Activated CD8-positive, alpha-beta T cell treated with anti-CD3 and anti-CD28 coated beads for 36 hours (primary cell): ENCODE measurements around the gene UBE2D2. TPM values are rescaled to one million over a fixed set of nuclear protein-coding genes. Genes with fewer than 3 reads are reported as not detected.

Experiments
- ATAC-seq: fragments of 200-7000 bp; cut with Tn5 transposase; one replicate; pipeline ENCODE4 v1.10.0; 2021; ENCODE audit warnings: mild to moderate bottlenecking, moderate library complexity
- CTCF ChIA-PET: fragments of 350-600 bp; sonication (Branson Sonifier 250); formaldehyde crosslinking; loops from one replicate; lab custom pipeline; 2021; ENCODE audit warnings: antibody characterized with exemption; lab: Charles Lee
- POLR2A ChIA-PET: fragments of 350-600 bp; sonication (Branson Sonifier 250); formaldehyde crosslinking; loops from one replicate; lab custom pipeline; 2021; ENCODE audit warnings: antibody characterized with exemption; lab: Charles Lee
- DNase-seq: peaks from one replicate; pipeline ENCODE4 v3.0.0-alpha.2; 2020
- H3K27ac Mint-ChIP-seq: one replicate; pipeline ENCODE4 v1.8.0; 2021; ENCODE audit warnings: mild to moderate bottlenecking, mixed read lengths
- H3K27me3 Mint-ChIP-seq: one replicate; pipeline ENCODE4 v1.8.0; 2021; ENCODE audit warnings: mixed read lengths
- H3K36me3 Mint-ChIP-seq: one replicate; pipeline ENCODE4 v1.8.0; 2021; ENCODE audit warnings: low read depth, mixed read lengths
- H3K4me1 Mint-ChIP-seq: one replicate; pipeline ENCODE4 v1.8.0; 2021; ENCODE audit warnings: low read depth, mixed read lengths
- H3K4me3 Mint-ChIP-seq: one replicate; pipeline ENCODE4 v1.8.0; 2021; ENCODE audit warnings: mild to moderate bottlenecking, moderate library complexity, mixed read lengths
- H3K9me3 Mint-ChIP-seq: one replicate; pipeline ENCODE4 v1.8.0; 2021; ENCODE audit warnings: mixed read lengths
- intact Hi-C: fragments of 100-400 bp; cut with micrococcal nuclease; formaldehyde crosslinking; loops from one replicate; pipeline ENCODE4 v1.10.0; 2022
- total RNA-seq, 2 experiments: library from RNA; stranded (reverse); gene quantifications; one replicate each; pipeline ENCODE4 v1.2.3, GENCODE V29; 2021
- TF ChIP-seq, protein P1 (sequence below): fragments of 200-600 bp; IDR thresholded peaks from one replicate; pipeline ENCODE4 v1.8.0; 2022; ENCODE audit warnings: antibody characterized with exemption, mild to moderate bottlenecking

Gene UBE2D2
- total RNA-seq, 2 experiments from 2014 or later: 239 to 253 TPM

DNA sequence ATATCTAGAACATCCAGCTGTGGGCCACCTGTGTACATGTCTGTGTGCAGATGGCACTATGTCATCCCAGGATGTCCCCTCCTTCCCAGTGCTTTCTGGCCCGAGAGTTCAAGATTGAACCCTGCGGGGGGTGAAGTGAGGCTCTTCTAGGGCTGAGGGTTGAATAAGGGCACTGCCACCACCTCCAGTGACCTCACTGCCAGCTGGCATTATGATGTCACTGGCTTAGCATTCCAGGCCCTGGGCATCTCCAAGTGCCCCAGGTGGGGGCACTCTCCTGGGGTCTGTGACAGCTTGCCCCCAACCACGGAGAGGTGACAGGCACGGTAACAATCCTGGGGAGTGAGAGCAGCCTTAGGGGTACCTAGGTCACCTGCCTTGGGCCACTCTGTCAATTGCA is 114.1 kb downstream of the UBE2D2 start:
- intact Hi-C loops: no loop called here
- Mint-ChIP-seq H3K4me1 (peaks cover 15% of the 10 kb centered on the region), H3K36me3 (no peaks in the 10 kb centered on the region), H3K4me3 (no peak overlapping the region), H3K27ac (no peak overlapping the region), H3K9me3 (no peaks in the 10 kb centered on the region), H3K27me3 (no peaks in the 10 kb centered on the region)
- ChIA-PET CTCF (interaction anchor here (0.7 to 1.6 kb wide), 5 partner anchors 10 to 100 kb away, joined by 3 to 5 read pairs (median 4); partner anchors contain the start of gene CXXC5), POLR2A (interaction anchor here (1.1 kb wide), 1 partner anchor 10 kb away, joined by 3 read pairs; no protein-coding TSS in a partner anchor)
- no peak for ATAC-seq
- TF ChIP-seq, protein P1, sequence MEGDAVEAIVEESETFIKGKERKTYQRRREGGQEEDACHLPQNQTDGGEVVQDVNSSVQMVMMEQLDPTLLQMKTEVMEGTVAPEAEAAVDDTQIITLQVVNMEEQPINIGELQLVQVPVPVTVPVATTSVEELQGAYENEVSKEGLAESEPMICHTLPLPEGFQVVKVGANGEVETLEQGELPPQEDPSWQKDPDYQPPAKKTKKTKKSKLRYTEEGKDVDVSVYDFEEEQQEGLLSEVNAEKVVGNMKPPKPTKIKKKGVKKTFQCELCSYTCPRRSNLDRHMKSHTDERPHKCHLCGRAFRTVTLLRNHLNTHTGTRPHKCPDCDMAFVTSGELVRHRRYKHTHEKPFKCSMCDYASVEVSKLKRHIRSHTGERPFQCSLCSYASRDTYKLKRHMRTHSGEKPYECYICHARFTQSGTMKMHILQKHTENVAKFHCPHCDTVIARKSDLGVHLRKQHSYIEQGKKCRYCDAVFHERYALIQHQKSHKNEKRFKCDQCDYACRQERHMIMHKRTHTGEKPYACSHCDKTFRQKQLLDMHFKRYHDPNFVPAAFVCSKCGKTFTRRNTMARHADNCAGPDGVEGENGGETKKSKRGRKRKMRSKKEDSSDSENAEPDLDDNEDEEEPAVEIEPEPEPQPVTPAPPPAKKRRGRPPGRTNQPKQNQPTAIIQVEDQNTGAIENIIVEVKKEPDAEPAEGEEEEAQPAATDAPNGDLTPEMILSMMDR: no peak
- DNase-seq: no peak

DNA sequence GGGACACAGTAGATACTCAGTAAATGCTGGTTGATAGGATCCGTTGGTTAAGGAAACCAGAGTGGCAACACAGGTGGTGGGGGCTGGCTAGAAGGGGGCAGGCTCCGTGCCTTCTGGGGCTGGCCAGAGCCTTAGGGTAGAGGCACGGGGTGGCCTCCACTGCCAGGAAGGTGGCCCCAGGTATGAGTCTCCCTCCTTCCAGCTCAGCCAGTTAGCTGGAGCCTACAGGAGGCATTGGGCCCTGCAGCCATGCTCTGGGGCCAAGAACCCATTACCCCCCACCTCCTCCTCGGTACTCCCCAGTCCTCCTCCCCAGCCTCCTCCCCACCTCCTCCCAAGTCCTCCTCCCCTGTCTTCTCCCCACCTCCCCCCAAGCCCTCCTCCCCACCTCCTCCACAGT is 114.7 kb downstream of the UBE2D2 start:
- intact Hi-C loops: no loop called here
- CTCF ChIA-PET: interaction anchor here (0.7 to 1.6 kb wide), 5 partner anchors 10 to 99 kb away, joined by 3 to 5 read pairs (median 4); partner anchors contain the start of gene CXXC5
- TF ChIP-seq, protein P1: no peak
- Mint-ChIP-seq H3K36me3 (no peaks in the 10 kb centered on the region), H3K9me3 (no peaks in the 10 kb centered on the region), H3K27ac (no peak overlapping the region), H3K27me3 (no peaks in the 10 kb centered on the region), H3K4me1 (peaks cover 9% of the 10 kb centered on the region), H3K4me3 (no peak overlapping the region)
- peak; percentile 28 for ATAC-seq
- DNase-seq: no peak
- POLR2A ChIA-PET: interaction anchor here (1.1 kb wide), 1 partner anchor 9 kb away, joined by 3 read pairs; no protein-coding TSS in a partner anchor

- ChIA-PET CTCF (interaction anchor here (1.3 kb wide), 1 partner anchor 14 kb away, joined by 3 read pairs; no protein-coding TSS in a partner anchor), POLR2A (no interaction called here)
- ATAC-seq: no peak
- no peak for DNase-seq
- Mint-ChIP-seq H3K4me3 (no peak overlapping the region), H3K27ac (no peak overlapping the region), H3K36me3 (no peaks in the 10 kb centered on the region), H3K27me3 (no peaks in the 10 kb centered on the region), H3K9me3 (no peaks in the 10 kb centered on the region), H3K4me1 (peaks cover 4% of the 10 kb centered on the region)
- TF ChIP-seq, protein P1: no peak
- intact Hi-C loops: no loop called here
Observed at GRCh38 chr5:139676406-139676805, 115.3 kb downstream of the UBE2D2 start.

DNA sequence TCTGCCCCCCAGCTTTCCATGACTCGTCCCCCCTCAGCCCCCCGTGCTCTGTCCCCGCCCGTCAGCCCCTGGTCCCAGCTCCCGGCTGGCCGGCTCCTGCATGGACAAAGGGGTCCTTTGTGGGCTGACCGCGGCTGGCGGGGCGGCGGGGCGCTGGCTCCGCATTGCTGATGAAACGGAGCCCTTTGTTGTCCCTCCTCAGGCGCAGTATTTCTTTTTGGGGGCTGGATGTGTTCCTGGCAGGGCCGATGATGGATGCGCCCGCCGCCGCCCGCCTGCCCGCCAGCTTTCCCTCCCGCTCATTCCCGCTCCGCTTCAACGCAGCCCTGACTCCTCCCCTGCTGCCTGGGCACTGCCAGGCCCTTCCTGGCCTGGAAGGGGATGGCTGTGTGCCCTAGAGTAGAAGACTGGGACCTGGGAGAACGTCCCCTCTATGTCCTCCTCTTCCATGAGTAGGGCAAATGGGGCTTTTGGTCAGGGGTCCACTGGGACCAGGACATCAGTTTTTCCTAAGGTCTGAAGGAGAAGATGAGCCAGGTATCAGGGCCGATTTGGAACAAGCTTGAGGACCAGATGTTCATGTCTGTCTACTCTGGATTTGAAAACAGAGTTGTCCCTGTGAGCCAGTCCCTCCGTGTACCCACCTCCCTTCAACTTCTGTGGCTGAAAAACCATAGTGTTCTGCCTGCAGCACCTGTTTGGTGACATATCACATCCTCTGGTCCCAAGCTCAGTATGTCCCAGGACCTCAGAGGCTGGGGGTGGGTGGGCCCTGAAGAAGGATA is 116.0 kb downstream of the UBE2D2 start:
- intact Hi-C loops: no loop called here
- Mint-ChIP-seq H3K9me3 (no peaks in the 10 kb centered on the region), H3K27ac (no peak overlapping the region), H3K36me3 (no peaks in the 10 kb centered on the region), H3K27me3 (no peaks in the 10 kb centered on the region), H3K4me1 (no peaks in the 10 kb centered on the region), H3K4me3 (no peak overlapping the region)
- DNase-seq (no peak), ATAC-seq (no peak)
- POLR2A ChIA-PET: interaction anchor here (1.0 to 1.4 kb wide), 2 partner anchors 11 to 41 kb away, joined by 3 to 7 read pairs; no protein-coding TSS in a partner anchor
- TF ChIP-seq, protein P1: no peak
- CTCF ChIA-PET: interaction anchor here (1.0 to 3.2 kb wide), 3 partner anchors 10 to 292 kb away, joined by 3 to 15 read pairs (median 4); no protein-coding TSS in a partner anchor

Other genes starting within 250 kb of the UBE2D2 start
- gene PAIP2, start 219.5 kb upstream of the UBE2D2 start, total RNA-seq: 100 to 1,000 TPM; 110 to 113 TPM
- gene SLC23A1, start 178.0 kb upstream of the UBE2D2 start, total RNA-seq: under 1 TPM; 0.63 to 0.89 TPM
- 10 to 100 TPM; 14.4 to 14.5 TPM for gene MZB1, start 171.4 kb upstream of the UBE2D2 start, total RNA-seq
- 1 to 10 TPM; 3.9 to 4.1 TPM for gene PROB1, start 166.2 kb upstream of the UBE2D2 start, total RNA-seq
- 1 to 10 TPM; 4.3 to 4.4 TPM for gene SPATA24, start 157.2 kb upstream of the UBE2D2 start, total RNA-seq
- gene DNAJC18, start 121.8 kb upstream of the UBE2D2 start, total RNA-seq: 10 to 100 TPM; 24.9 to 27.5 TPM
- under 1 TPM in 1 of 2 experiments, not detected in 1; 0.25 TPM for gene ECSCR, start 98.6 kb upstream of the UBE2D2 start, total RNA-seq
- under 1 TPM in 1 of 2 experiments, not detected in 1; 0.16 TPM for gene SMIM33, start 90.3 kb upstream of the UBE2D2 start, total RNA-seq
- 10 to 100 TPM; 43.7 to 46.3 TPM for gene STING1, start 78.6 kb upstream of the UBE2D2 start, total RNA-seq
- 1 to 10 TPM; 3.5 to 4.3 TPM for gene CXXC5, start 87.0 kb downstream of the UBE2D2 start, total RNA-seq
- gene PSD2, start 234.5 kb downstream of the UBE2D2 start, total RNA-seq: under 1 TPM in 1 of 2 experiments, not detected in 1; 0.14 TPM